HuH-7 (cell line): ENCODE data around the gene TLL2.

Source experiments
- DNase-seq: peaks from one replicate; pipeline ENCODE4 v3.0.0; 2011; ENCODE audit warnings: low spot score

TLL2 gene

GRCh38 chr10:96390460-96390864 is 123.3 kb downstream of the TLL2 start:
- DNase-seq, result no peak

DNA sequence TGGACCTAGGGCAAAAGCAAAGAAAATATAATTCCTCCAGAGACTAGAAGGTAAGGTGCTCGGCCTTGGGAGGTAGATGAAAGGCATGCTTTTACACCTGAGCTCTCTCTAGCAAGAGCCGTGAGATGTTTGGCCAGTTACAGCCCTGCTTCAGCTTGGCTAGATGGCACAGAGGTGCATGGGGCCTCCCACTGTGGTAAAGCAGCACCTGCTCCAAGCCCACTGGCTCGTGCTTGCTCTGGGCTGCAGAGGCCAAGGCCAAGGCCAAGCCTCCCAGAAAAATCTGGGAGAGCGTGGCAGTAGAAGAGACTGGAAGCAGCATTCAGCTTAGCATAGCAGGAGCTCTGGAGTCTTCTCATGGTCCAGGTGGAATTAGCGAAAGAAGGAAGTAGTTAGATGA is 123.9 kb downstream of the TLL2 start:
- DNase-seq, result no peak

GRCh38 chr10:96387601-96388000 is 126.1 kb downstream of the TLL2 start:
- DNase-seq, result no peak

GRCh38 chr10:96387161-96387560 is 126.6 kb downstream of the TLL2 start:
- DNase-seq, result no peak

GRCh38 chr10:96384506-96384905 is 129.2 kb downstream of the TLL2 start:
- DNase-seq, result no peak

DNA sequence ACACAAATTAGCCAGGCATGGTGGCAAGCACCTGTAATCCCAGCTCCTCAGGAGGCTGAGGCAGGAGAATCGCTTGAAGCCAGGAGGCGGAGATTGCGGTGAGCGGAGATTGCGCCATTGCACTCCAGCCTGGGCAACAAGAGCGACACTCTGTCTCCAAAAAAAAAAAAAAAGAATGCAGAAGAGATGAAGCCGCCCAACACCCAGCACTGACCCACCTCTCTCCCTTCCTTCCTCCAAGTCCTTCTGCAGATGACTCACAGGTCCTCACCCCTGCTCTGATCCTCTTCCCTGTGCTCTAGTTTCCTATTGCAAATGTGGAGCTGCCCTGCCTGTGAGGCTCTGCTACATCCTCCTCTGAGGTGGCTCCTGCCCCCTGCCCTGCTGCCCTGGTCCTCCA is 132.9 kb downstream of the TLL2 start:
- no peak for DNase-seq

DNA sequence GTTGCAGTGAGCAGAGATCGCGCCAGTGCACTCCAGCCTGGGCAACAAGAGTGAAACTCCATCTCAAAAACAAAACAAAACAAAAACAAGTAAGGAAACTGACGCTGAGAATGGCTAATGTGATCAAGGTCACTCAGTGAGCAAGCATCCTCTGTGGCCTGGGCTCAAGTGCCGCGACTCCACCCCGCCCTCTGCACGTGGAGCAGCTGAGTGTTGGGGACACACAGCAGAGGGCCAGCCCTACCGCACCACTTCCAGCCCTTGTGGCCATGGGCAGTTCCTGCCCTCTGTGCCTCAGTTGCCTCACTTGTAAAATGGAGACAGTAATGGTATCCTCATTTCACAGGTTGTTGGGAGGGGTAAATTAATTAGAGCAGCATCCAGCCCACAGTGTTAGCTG is 134.0 kb downstream of the TLL2 start:
- no peak for DNase-seq

- no peak for DNase-seq
Measured at GRCh38 chr10:96378741-96379140, 135.0 kb downstream of the TLL2 start.

- no peak for DNase-seq
Measured at GRCh38 chr10:96377816-96378294, 135.9 kb downstream of the TLL2 start.

DNA sequence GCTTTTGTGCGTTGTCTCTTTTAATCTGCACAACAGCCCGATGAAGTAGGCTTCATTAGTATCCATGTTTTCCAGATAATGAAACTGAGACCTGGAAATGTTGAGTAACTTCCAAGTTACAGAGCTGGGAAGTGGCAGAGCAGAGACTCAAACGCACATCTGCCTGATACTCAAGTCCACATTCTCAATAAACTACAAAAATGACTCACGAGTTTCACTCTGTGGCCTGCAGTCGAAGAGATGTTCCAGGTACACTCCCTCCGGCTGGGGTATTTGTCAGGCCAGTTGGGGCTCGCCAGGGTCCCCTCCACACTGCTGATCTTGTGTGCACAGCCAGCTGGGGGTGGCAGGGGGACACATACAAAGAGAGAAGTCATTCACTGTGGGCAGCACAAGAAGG is 137.2 kb downstream of the TLL2 start:
- DNase-seq, result no peak

GRCh38 chr10:96374985-96375830 is 138.5 kb downstream of the TLL2 start:
- peak; percentile 95 for DNase-seq

DNA sequence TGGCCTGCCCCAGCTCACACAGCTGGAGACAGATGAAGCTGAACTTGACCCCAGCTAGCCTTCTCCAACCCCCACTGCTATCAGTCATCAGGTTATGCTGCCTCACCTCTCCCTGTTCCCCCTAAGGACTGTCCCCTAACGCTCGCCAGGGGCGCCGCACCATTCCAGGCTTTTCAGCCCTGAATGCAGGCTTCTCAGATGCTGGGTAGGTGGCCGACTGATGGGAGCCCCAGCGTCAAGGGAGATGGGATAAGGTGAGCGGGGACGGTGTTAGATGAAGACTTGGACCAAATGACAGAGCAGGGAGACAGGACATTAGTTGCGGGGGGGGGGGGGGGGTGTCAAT is 139.1 kb downstream of the TLL2 start:
- peak; percentile 46 for DNase-seq

DNA sequence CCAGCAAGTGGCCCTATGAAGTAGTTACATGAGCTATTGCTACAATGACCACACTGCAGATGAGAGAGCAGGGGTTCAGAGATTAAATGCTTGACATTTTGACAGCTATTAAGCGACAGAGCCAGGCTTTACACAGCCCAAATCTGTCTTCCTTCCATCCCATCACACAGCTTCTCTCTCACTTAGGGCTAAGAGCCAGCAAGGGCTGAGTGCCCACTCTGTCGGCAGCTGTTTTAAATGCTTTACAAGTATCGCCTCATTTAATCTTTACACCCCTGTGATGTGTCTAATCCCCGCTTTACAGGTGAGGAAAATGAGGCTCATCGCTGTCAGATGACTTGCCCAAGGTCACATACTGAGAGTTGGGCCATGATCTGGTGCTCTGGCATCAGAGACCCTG is 139.7 kb downstream of the TLL2 start:
- DNase-seq, result no peak

GRCh38 chr10:96371356-96371755 is 142.4 kb downstream of the TLL2 start:
- no peak for DNase-seq

- DNase-seq, result peak; percentile 79
Measured at GRCh38 chr10:96370584-96371157, 143.1 kb downstream of the TLL2 start.

DNA sequence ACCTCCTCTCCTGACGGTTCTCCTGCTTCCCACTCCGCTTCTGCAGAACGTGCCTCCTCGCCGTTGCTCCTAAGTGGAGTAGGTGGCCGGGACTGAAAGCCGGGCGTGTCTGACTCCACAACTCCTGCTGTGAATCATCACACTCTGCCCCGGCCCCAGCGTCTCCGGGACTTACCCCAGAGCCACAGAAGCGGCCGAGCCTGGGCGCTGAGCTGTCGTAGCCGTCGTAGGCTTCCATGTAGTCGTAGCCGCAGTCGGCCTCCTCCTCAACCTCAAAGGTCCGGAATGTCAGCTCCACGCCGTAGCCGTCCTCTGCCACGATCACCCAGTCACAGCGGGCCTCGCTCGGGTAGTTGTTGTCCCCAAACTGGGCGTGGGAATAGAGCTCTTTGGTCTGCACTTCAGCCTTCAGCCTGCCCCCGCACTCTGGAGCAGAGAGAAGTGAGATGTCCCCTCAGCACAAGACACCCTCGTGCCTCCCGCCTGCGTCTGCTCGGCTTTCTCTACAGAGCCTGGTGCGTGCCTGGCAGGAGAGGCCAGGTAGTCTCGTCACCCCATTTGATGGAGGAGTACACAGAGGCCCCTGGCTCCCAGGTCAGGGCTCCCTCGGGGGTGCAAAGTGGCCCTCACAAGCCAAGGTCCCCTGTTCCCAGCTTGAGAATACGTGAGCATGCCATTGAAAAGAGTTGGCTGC is 143.7 kb downstream of the TLL2 start:
- peak; percentile 34 for DNase-seq

- no peak for DNase-seq
Measured at GRCh38 chr10:96368971-96369370, 144.8 kb downstream of the TLL2 start.

DNA sequence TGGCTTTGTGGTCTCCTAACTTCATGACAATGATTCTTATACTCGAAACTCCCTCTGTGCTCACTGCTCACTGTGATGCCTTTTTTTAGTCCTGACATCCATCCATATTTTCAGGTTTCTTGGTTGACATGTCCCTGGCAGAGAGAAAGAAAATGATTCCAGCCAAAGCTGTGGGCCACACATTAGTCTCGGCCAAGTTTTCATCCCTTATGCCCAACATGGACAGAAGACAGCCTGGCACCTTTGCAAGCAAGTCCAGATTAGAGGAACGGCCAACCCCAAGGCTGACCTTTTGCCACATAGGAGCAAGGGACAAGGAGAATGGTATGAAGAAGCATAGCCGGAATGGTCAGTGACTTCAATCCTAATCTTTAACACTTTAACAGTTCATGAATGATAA is 146.3 kb downstream of the TLL2 start:
- DNase-seq, result no peak

- DNase-seq, result no peak
Measured at GRCh38 chr10:96366508-96366907, 147.2 kb downstream of the TLL2 start.

DNA sequence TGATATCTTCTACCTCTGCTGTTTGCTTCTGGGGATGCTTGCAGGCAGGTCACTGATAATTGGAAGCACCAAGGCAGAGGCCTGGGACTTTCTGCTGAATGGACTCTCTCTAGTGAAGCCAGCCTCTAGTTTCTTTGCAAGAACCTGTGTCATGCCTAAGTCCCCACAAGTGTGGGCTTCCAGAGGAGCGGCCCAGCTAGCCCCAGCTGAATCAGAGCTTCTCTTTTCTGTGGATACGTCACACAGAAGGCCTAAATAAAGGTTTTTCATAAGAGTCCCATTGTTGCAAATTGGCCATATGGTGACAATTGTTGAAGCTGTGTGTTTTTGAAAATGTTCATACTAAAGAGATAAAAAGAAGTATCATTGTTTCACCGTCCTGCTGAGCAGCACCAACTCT is 148.2 kb downstream of the TLL2 start:
- DNase-seq, result no peak

- no peak for DNase-seq
Measured at GRCh38 chr10:96360766-96361165, 153.0 kb downstream of the TLL2 start.

DNA sequence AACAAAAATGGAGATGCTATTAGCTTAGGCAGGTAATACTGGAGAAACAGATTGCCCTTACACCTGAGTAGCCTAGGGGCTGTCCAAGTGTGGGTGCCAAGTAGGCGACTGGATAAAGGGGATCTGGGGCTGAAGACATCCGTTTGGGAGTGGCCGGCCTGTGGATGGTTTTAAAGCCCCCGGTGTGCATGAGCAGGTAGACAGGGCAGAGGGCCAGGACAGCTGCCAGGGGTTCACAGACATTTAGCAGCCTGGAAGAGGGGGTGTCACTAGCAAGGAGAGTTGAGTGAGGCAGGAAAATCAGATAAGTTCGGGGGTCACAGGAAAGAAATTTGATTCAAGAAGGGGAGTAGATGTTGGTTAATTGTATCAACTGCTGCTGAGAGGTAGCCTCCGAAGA is 153.4 kb downstream of the TLL2 start:
- DNase-seq, result no peak

GRCh38 chr10:96359616-96360015 is 154.1 kb downstream of the TLL2 start:
- no peak for DNase-seq
